HepG2 (cell line): Measurements from ENCODE around the gene TAS2R30. TPM values are rescaled to one million over a fixed set of nuclear protein-coding genes. Genes with fewer than 3 reads are reported as not detected.

Experiments used
- DMAP1 ChIP-seq: IDR thresholded peaks from 2 replicates; pipeline ENCODE4 v1.6.1; 2016
- DR1 ChIP-seq: sonication (generic); formaldehyde crosslinking; IDR thresholded peaks from 2 replicates; pipeline ENCODE4 v1.8.0; 2021; ENCODE audit warnings: mild to moderate bottlenecking, missing genetic modification reagents, inconsistent platforms
- HNRNPLL ChIP-seq: fragments of 200-400 bp; formaldehyde crosslinking; IDR thresholded peaks from 2 replicates; pipeline ENCODE4 v1.6.1; 2017; ENCODE audit warnings: mild to moderate bottlenecking, low read depth, low read length; ENCODE audit not compliant: poor library complexity, severe bottlenecking
- ISX ChIP-seq: sonication (generic); formaldehyde crosslinking; conservative IDR thresholded peaks from 2 replicates; pipeline ENCODE4 v1.5.0; 2020; ENCODE audit warnings: missing genetic modification reagents
- KLF11 ChIP-seq: IDR thresholded peaks from 2 replicates; pipeline ENCODE4 v1.6.1; 2016; ENCODE audit warnings: missing compliant biosample characterization
- NFAT5 ChIP-seq: sonication (generic); formaldehyde crosslinking; IDR thresholded peaks from 2 replicates; pipeline ENCODE4 v1.4.0; 2020; ENCODE audit warnings: missing genetic modification reagents
- PAXIP1 ChIP-seq: sonication (generic); formaldehyde crosslinking; conservative IDR thresholded peaks from 2 replicates; pipeline ENCODE4 v1.4.0; 2020; ENCODE audit warnings: mild to moderate bottlenecking, missing genetic modification reagents, moderate library complexity
- PHF8 ChIP-seq: sonication (generic); formaldehyde crosslinking; IDR thresholded peaks from 2 replicates; pipeline ENCODE4 v1.5.0; 2020; ENCODE audit warnings: missing genetic modification reagents
- ZBTB25 ChIP-seq: IDR thresholded peaks from 2 replicates; pipeline ENCODE4 v1.6.1; 2018; ENCODE audit warnings: missing genetic modification reagents
- ZNF746 ChIP-seq: sonication (generic); formaldehyde crosslinking; IDR thresholded peaks from 2 replicates; pipeline ENCODE4 v1.8.0; 2022; ENCODE audit warnings: mild to moderate bottlenecking, missing genetic modification reagents
- polyA plus RNA-seq, 8 experiments: library from polyadenylated mRNA; depleted of rRNA in 3 of 8; stranded (reverse) in 7 of 8; unstranded in 1 of 8; fragments of >200 nt; fragmentation: Illumina TruSeq in 4 of 8; extraction: Trizol in 4 of 8; gene quantifications; 2 replicates each; pipeline versions ENCODE4 v1.2.1 to v1.2.3, GENCODE V29; 2011 to 2016; ENCODE audit warnings: low read depth in 4 of 8, missing spikeins in 1 of 8, mixed read lengths in 1 of 8; ENCODE audit not compliant: insufficient read depth in 1 of 8
- total RNA-seq, 5 experiments: library from RNA; depleted of rRNA; stranded (reverse); fragments of >200 nt; fragmentation: Illumina TruSeq; extraction: Trizol; gene quantifications; 2 replicates each; pipeline ENCODE4 v1.2.3, GENCODE V29; 2016; ENCODE audit warnings: low read depth in 1 of 5
- TF ChIP-seq, protein P1 (sequence below): fragments of 450-650 bp; IDR thresholded peaks from 2 replicates; pipeline ENCODE4 v1.6.1; 2017; ENCODE audit warnings: mild to moderate bottlenecking

The TAS2R30 gene
- total and polyA plus RNA-seq, 2 of the 13 experiments (the other 11 are each of a cell fraction or from before 2014, with no cell fraction given): 0.42 to 5.2 TPM

DNA sequence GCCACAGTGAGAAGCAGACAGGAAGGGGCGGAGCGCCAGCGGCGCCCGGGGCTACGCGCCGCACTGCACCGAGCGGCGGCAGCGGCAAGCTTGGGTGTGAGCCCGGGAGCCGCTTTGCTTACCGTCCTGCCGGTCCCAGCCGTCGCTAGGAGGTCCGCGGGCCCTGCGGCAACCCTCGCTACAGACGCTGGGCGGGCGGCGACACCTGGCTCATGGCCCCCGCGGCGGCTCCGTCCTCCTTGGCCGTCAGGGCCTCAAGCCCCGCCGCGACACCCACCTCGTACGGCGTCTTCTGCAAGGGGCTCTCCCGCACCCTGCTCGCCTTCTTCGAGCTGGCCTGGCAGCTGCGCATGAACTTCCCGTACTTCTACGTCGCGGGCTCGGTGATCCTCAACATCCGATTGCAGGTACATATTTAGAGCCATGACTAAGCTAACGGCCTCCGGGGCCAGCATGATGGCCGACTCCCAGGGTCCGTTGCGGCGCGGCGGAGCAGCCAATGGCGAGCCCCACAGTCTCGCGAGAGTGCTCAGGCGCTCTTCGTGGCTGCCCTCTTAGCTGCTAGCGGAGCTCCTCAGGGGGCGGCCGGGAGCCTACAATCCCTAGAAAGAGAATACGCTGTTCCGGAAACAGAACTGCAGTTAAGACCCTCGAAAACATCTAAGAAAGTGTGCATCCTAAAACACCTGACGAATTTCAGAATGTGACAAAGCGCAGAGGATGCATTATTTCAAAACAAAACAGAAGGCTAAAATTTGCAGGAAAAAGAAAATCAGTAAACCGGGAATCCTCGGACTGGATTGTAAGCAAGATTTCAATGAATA lies 36.9 kb upstream of the TAS2R30 start, which contains the start of gene SMIM10L1 (continued):
- no peak for TF ChIP-seq PAXIP1 (CRISPR knock-in tag)
- TF ChIP-seq ISX (CRISPR knock-in tag): peak; percentile 52; the same call in 1 of the 2 replicates
- TF ChIP-seq HNRNPLL: peak; percentile 67
- peak; percentile 98 for TF ChIP-seq DMAP1 (CRISPR knock-in tag)
- peak; percentile 99 for TF ChIP-seq PHF8 (CRISPR knock-in tag)
- TF ChIP-seq KLF11: no peak
- TF ChIP-seq DR1 (CRISPR knock-in tag): peak; percentile 93
- TF ChIP-seq, protein P1, sequence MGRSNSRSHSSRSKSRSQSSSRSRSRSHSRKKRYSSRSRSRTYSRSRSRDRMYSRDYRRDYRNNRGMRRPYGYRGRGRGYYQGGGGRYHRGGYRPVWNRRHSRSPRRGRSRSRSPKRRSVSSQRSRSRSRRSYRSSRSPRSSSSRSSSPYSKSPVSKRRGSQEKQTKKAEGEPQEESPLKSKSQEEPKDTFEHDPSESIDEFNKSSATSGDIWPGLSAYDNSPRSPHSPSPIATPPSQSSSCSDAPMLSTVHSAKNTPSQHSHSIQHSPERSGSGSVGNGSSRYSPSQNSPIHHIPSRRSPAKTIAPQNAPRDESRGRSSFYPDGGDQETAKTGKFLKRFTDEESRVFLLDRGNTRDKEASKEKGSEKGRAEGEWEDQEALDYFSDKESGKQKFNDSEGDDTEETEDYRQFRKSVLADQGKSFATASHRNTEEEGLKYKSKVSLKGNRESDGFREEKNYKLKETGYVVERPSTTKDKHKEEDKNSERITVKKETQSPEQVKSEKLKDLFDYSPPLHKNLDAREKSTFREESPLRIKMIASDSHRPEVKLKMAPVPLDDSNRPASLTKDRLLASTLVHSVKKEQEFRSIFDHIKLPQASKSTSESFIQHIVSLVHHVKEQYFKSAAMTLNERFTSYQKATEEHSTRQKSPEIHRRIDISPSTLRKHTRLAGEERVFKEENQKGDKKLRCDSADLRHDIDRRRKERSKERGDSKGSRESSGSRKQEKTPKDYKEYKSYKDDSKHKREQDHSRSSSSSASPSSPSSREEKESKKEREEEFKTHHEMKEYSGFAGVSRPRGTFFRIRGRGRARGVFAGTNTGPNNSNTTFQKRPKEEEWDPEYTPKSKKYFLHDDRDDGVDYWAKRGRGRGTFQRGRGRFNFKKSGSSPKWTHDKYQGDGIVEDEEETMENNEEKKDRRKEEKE: no peak
- no peak for TF ChIP-seq ZNF746 (CRISPR knock-in tag)
- peak; percentile 60; the same call in 1 of the 2 replicates for TF ChIP-seq ZBTB25 (CRISPR knock-in tag)
- no peak; the same call in none of the 2 replicates for TF ChIP-seq NFAT5
